Glomerular visceral epithelial cell (primary cell): ENCODE results near the gene ZMYM3.

Experiments
- DNase-seq: peaks from one replicate; pipeline ENCODE4 v3.0.0-alpha.2; 2016; ENCODE audit errors: extremely low spot score

ZMYM3 gene

DNA sequence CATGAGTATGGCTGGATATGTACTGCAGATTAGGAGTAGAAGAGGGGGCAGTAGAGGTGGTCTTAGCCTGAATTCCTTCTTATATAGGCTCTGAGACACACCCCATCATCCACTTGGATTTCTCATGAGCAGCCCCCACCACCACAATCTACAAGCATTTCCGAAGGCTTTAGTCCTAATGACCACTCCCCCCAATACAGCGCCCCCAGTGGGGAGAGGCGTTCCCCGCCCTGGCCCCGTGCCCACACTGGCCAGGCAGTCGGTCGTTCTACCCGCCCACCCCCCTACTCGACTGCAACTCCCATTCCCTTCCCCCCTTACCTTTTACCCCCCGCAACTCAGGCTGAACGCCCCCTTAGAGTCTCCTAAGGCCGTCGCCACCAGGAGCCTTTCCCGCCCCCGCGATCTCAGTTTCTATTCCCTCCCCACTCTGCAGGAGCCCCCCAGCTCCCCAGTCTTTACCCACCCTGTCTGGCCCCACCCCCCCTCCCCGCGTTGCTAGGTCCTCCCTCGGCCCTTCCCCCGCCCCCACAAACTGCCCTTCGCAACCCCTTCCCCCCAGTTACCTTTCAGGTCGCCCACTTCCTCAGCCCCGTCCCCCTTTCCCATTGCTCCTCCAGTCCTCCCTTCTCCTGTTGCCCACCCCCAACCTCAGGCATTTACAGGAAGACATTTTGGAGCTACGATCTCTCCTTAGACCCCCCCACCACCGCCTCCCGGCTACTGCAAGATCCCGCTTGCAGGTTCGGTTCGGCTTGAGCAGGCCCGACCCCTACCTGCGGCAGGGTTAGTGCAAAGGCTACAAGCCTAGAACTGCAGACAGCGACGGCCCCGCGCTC lies 468 bp downstream of the ZMYM3 start:
- peak; percentile 44 for DNase-seq

DNA sequence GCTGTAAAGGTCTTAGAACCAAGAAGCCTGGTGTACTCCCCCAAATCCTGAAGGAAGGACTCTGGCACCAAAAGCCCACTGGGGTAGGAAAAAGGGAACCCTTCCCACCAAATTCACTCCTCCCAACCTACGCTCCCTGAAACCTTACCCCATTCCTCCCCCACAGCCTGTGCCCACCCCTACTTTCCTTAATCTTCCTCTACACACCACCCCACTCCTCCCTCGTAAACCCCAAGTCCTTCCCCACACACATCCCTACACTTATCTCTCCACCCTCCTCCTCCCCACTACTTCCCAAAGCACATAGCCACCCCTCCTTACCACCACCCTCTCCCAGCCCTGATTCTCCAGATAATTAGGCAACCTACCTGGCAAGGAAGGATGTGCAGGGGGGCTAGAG lies 1.7 kb downstream of the ZMYM3 start:
- no peak for DNase-seq

DNA sequence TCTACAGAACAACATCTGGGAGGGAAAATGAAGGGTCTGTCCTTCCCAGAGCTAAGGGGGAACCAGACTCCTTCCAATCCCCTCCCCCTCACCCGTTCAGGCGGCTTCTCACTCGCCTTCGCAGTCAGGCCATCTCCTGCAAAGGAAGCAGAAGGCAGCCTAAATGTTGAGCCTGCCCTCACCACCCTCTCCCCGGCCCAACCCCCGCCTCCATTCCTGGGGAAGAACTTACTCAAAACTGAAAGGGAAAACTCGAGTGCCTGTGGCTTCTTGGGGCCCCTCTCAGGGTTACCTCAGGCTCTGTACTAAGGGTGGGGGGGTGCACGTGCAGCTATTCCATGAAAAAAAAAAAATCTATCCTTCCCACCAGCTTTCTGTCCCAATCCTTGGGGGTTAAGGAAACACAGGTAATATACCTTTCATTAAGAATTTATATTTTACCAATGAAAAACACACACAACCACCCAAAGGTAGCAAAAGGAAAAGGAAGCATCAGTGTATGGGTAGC lies 2.4 kb downstream of the ZMYM3 start:
- DNase-seq: no peak

DNA sequence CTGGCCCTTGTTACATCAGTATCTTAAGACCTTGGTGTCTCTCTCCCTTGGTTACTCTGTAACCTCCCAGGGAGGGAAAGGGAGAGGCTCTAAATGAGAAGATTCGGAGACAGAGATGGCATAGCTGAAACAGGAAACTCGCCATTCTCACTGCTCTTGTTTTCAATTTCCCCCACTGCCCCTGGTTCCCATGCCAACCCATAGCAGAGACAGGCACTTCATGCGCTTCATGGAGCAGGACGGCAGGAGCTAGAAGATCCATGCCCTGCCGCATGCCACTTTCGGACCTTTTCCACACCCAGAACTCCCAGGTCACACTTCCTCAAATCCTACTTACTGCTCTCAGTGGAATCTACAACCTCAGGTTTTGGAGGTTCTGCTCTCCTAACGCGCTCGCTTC lies 3.1 kb downstream of the ZMYM3 start:
- DNase-seq: no peak

DNA sequence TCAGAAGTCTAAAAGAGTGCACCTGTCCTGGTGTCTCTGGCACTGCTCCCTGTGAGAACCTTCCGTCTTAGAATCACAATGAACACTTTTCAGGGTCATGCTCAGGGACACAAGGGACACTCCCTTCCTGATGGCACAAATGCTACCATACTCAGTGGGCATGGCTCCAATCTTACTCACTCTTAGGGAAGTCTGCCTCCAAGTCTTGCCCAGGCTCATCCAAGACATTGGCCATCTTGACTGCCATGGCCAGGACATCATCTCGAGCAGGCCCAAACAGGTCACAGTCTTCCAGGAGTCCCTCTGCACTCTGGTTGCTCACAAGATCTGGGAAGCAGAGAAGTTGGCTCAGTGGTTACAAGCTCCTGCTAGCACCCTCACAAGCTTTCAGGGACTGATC lies 8.8 kb downstream of the ZMYM3 start:
- DNase-seq: no peak

DNA sequence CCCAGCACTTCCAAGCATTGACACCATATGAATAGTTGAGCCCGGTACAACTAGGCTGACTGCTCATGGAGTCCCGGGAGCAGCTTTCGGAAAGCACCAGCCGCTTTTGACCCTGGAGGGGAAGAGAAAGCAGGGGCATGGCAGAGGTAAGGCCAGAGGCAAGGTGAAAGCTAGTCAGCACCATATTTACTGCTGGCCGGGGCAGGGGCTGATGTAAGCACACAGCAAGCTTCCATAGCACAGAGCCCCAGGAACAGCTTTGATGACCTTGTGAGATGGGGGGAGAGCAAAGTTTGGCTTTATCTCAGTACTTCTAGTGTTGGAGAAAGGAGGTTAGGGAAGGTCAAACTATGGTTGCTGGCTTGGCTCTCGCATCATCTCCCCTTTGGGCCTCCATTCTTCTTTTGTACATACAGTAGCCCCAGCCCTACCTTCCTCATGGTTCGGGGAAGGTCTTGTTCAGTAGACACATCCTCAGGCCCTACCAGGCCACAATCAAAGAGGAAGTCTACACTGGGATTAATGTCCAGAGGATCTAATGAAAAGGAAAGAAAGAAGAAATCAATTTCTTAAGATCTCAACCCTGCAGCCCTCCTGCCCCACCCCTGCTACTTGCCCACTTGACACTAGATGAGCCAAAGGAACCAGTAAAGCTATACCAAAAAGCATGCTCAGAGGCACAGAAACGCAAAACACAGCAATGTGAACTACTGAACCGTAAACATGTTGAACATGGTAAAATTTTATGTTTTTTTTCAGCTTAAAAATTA lies 9.4 kb downstream of the ZMYM3 start:
- no peak for DNase-seq

DNA sequence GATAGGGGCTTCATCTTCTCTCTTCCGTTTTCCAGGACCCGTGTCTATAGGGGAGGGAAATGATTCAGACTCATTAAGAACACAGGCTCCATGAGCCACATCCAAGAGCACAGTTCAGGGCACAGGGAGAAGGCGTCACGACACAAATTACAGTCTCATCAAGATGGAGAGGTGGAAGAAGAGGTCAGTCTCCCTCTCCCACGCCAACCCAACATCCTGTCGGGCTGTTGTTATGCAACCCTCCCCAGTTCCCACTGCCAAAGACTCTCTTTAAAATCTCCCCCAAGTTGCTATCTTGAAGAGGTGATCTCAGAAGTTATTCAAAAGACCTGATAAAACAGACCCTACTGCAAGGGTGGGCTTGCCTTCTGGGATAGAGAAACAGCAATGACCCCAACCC lies 12.6 kb downstream of the ZMYM3 start:
- no peak for DNase-seq

DNA sequence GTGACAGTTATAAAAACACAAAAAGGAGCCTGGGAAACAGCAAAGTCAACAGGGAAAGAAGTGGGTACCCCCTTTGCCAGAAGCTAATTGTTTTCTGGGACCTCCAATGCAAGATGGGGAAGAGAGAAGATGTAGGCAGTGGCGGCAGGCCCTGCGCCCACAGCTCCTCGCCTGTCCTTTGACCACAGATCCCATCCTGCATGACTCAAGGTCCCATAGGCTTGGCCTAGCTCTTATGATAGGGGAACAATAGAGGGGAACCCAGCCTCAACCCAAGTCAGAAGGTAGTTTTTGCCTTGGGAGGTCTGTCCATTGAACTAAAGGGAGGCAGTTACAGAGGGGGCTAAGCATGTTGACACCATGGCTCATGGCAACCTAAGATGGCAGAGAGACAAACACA lies 14.2 kb downstream of the ZMYM3 start:
- no peak for DNase-seq

DNA sequence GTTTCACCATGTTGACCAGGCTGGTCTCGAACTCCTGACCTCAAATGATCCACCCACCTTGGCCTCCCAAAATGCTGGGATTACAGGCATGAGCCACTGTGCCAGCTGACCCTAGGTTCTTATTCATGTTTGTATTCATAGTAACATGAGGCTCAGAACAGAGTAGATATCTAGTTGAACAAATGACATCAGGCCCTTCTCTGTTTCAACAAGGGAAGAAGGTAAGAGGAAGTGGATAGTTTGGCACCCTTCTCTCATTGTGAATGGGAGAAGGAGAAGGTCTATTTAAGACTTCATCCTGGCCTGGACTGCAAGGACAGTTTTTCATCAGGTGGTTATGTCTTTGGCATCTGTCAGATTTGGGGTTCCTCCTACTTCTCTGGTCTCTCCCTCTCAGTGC lies 17.1 kb downstream of the ZMYM3 start:
- DNase-seq: no peak

DNA sequence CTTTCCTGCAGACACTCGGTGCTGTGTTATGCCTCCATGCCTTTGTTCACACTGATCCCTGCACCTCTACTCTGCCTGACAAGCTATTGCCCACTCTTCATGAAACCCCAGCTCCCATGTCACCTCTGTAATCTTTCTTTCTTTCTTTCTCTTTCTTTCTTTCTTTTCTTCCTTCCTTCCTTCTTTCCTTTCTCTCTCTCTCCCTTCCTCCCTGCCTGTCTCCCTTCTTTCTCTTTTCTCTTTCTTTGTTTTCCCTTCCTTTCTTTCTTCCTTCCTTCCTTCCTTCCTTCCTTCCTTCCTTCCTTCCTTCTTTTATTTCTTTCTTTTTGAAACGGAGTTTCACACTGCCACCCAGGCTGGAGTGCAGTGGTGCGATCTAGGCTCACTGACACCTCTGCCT lies 18.5 kb downstream of the ZMYM3 start:
- DNase-seq: no peak

DNA sequence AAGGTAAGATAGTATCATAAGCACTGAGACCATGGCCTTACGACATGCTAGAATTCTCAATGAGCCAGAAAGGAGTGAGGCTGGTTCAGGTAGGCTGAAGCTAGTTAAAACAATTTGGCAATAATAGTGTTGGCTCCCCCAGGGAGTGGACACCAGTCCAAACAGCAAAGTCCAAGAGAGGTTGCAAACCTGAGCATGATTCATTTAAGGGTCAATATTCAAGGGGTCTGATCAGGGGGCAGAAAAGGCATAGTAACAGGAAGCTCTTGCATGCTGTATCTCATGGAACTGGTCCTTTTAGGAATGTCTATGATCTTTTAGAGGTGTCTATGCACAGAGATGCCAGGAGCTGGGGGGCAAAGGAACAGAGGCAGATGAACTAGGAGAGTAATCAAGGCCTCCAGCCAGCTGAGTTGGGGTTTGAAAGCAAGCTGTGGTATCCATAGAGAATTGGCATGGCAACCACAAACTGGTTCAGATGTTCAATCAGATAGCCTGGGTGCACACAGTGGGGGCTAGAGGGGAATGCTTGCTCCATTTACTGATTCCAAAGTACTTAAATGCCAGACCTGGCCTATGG lies 25.8 kb downstream of the ZMYM3 start:
- no peak for DNase-seq

DNA sequence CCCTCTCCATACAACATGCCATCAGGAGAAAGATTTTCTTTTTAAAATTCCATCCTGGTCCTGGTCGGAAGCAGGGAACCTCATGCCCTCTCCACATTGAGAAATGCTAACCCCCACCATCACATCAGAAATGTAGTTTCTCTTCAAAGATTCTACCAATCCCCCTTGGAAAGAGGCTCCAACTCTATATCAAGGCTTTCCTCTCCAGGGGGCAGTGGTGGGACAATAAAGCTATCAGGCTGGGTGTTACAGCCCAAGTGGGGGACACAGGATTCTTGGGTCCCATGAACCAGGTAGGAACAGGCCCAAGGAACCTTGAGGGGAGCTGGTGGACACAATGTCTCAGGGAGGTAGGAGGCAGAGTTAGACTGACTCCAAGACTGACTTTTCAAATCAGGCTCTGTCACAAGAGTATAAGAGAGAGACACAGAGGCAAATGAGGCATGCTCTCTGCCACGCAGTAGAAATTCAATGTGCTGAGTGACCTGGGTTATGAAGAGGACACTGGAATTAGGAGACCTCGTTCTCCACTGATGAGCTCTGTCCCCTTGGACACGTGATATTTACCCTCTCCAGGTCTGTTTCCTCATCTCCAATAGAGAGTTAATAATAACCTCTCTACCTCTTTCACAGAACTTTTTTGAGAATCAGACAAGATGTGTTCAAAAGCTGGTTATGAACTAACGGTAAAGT lies 26.4 kb downstream of the ZMYM3 start:
- DNase-seq: no peak

DNA sequence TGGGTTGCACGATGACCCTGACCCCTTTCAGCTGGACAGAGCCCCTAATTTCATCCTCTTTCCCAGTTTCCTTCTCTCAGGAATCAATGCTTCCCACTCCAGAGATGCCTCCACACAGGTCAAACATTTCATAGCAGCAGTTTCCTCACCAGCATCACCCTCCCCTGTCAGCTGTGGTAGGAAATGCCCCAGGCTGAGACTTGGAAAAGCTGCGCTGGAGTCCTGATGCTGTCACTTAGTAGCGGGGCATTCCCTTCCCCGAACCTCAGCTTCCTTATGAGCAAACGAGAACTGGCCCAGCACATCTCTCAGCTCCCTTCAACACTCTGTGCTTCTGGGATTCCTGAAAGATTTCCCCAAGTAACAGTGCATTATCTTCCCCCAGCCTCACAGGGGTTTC lies 28.3 kb downstream of the ZMYM3 start:
- no peak for DNase-seq

DNA sequence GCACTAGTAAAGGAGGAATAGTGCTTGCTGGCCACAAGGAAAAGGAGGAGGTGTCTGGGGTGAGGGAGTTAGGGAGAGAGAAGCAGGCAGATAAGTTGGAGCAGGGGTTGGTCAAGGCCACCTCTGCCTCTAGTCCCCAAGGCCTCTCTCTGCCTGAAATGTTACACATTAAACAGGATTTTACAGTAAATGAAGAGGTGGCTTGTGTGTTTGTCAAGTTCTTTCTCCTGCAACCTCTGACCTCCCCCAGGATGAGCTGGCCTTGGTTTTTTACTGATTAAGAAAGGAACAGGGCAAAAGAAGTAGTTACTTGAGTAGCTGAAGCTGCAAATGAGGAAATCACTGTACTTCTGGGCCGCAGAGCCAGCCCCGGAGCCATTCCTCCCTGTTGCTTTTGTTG lies 28.9 kb downstream of the ZMYM3 start:
- DNase-seq: no peak

DNA sequence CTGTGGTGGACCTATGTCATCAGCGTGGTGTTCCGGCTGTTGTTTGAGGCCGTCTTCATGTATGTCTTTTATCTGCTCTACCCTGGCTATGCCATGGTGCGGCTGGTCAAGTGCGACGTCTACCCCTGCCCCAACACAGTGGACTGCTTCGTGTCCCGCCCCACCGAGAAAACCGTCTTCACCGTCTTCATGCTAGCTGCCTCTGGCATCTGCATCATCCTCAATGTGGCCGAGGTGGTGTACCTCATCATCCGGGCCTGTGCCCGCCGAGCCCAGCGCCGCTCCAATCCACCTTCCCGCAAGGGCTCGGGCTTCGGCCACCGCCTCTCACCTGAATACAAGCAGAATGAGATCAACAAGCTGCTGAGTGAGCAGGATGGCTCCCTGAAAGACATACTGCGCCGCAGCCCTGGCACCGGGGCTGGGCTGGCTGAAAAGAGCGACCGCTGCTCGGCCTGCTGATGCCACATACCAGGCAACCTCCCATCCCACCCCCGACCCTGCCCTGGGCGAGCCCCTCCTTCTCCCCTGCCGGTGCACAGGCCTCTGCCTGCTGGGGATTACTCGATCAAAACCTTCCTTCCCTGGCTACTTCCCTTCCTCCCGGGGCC lies 29.7 kb downstream of the ZMYM3 start:
- DNase-seq: no peak

DNA sequence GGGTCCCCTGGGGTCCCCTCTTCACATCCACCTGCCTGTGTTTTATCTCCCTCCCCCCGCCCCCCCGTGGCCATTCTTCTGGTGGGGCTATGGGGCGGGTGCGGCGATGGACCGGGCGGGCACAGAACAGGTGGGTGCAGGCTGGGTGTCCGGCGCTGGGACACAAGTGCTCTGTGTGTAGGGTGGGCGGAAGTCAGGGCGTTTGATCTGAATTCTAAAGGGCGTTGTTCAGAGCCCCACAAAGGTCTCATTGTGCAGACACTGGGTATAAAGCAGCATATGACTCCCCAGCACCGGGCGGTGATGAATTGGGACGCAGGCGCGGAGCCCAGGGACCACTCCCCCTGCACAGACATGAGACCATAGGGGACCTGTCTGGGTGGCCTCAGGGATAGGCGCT lies 31.0 kb downstream of the ZMYM3 start, which contains the start of gene GJB1:
TSS of gene GJB1 (plus strand) at position 296 of the 400 bp plus-strand sequence. CDS start 484 bp downstream, outside the sequence.
- DNase-seq: no peak

DNA sequence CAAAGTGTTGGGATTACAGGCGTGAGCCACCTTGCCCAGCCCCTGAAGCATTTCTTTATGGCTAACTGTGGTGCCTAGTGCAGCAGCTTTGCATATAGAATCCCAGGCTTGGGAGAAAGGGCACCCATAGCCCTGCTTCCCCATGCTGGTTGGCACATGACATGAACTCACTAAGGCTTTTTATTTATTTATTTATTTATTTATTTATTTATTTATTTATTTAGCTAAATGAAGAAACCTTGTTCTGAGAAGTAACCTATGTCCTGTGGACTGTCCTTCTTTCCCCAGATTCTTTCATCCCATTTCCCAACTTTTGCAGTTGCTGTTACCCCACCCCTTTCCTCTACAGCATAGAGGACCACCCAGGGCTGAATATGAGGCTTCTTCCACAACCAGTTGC lies 32.8 kb downstream of the ZMYM3 start:
- DNase-seq: no peak

DNA sequence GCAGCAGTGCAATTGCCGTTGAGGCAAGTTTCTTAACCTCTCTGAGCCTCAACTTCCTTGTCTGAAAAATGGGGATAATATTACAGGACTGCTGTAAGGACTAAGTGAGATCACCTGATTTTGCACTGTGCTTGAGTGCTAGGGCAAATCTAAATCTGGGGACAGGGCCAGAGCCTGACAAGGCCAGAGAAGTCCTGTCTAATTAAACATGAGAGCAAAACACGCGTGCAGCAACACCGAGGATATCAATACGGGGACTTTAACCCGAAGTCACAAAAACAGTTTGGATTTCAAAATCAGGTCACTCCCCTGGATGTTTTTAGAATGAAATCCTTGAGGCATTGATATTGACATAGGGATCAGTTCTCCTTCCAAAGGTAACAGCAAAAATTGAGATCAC lies 36.6 kb downstream of the ZMYM3 start:
- no peak for DNase-seq

DNA sequence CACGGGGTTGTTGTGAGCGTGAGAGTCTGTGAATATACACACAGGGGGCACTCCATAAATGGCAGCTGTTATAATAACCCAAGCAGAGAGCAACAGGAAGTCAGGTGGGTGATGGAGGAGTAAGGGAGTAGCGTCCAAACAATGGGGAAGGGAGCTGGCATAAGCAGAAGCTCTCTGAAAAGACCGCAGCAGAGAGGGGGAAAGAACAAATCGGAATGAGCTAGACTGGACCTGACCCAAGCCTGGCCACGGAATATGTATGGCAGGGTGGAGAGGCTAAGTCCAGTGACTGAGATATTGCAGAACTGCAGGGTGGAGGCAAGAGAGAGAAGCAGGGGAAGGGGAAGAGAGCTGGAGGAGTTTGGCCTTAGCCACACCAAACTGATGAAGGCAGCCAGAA lies 37.5 kb downstream of the ZMYM3 start:
- no peak for DNase-seq

DNA sequence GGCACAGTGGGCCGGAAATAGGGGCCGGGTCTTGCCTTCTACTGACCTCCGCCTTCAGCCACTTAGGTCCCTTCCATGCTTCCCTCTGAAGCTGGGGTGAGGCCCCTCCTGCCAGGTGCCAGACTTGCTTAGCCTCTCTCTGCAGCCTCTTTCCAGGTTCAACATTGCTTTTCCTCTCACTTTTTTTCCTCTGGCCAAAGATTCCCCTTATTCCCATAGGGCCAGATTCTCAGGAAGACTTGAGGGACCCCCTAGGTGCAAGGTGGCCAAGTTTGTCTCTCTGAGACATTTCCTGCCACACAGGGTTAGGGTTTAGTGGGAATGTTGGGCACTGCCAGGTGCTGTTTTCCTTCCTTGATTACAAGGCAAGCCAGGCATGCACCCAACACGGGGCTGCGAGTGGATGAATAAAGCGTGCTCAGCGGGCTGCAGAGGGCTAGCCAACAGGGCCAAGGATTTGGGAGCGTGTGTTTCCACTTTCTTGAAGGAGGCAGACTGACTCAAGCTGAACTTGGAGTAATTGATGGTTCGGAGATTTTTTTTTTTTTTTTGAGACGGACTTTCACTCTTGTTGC lies 38.5 kb downstream of the ZMYM3 start:
- no peak for DNase-seq
